HG02981 (cell line): ENCODE results near the gene PDE3A.
"Not testable (repeated sequence)": the region's sequence is repeated elsewhere in the genome, so short reads cannot be mapped to it uniquely, and the experiment has no call there.

Experiments used
- ATAC-seq: cut with Tn5 transposase; IDR thresholded peaks from one replicate; pipeline ENCODE4 v1.9.1; 2021; ENCODE audit warnings: mild to moderate bottlenecking, moderate library complexity; ENCODE audit not compliant: unreplicated experiment

The PDE3A gene

DNA sequence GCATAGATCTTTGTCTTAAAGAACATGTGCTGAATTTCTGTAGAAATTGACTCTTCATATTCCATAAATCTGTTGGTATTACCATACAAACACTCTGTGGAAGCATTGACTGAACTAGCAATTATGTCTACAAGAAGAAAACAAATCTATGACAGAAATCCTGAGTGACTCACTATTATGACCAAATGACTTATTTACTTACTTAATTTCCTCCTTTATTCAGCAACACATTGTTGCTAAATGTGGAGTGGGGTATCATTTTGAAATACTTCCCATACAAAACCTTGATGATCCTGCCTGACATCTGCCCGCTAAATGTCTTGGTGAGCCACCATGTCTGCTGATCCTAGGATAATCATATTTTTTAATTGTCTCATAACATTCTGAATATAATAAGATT, 227.7 kb downstream of the PDE3A start:
- ATAC-seq: no peak

DNA sequence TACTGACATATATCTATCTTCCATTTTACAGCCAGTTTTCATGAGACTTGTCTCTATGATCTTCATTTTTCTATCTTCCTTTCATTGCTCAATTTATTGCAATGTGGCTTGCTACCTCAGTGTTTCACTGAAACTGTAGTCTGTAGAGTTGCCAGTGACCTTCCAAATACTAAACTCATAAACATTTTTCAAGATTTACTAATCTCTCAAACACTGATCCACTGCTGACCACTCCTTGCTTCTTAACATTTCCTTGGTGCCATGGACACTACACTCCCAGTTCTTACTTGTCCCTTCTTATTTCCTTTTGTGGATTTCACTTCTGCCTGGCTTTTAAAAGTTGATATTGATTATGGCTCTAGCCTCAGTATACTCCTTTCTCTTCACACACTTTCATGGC, 231.4 kb downstream of the PDE3A start:
- ATAC-seq: no peak

DNA sequence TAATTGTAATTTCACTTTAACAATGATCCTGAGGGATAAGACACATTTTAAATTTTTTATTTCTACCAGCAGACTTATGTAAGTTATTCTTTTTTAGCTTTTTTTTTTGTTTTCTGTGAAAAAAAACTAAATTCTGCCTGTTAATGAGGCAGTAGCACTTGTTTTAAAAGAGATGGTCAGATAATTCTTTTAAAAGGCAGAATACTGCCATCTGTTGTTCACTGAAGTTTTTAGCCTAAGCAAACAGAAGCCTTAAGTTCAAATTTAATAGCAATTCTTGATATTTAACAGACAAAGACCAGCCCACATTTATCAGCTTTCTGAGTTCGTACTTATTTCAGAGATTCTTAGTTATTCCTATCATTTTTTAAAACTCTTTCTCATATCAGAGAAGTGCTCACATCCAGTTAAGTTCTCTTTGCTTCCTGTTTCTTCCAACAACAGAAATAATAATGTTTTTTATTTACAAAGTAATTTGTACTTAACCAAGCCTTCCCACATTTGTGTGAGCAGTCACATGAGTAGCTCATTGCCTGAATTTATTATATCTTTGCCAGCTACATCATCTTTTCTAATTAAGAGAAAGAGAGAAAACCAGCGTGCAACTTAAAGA, 233.4 kb downstream of the PDE3A start:
- ATAC-seq: no peak

DNA sequence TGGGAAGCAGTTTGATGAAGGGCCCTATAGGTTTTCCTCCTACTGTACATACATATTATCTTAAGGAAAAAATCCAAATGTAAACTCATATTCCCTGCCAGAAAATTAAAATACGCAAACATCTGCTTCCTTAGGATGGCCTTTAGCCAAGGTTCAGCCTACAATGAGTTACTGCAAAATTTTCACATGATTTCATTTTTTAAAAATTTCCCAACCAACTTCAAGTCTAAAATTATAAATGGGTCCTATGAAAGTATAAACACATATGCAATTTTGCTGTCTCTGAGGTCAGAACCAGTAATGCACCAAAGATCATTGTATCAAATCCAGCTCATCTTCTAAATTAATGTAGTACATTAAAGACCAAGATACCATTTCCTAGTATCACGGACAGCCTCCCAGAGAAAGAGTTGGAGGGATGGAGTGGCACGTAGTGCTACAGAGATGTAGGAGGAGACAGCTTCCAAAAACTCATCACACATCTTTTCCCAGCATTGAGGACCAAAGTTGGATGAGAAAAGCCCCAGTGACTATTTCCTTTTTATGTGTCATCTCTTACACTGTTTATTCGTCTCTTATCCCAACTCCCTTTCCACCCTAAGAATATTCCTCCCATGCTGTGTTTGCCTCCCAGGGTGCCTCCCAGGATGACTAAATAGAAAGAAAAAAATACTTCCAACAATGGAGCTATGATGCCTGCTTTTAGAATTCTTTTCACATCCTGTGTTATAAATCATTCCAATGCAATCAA, 234.5 kb downstream of the PDE3A start:
- no peak for ATAC-seq

DNA sequence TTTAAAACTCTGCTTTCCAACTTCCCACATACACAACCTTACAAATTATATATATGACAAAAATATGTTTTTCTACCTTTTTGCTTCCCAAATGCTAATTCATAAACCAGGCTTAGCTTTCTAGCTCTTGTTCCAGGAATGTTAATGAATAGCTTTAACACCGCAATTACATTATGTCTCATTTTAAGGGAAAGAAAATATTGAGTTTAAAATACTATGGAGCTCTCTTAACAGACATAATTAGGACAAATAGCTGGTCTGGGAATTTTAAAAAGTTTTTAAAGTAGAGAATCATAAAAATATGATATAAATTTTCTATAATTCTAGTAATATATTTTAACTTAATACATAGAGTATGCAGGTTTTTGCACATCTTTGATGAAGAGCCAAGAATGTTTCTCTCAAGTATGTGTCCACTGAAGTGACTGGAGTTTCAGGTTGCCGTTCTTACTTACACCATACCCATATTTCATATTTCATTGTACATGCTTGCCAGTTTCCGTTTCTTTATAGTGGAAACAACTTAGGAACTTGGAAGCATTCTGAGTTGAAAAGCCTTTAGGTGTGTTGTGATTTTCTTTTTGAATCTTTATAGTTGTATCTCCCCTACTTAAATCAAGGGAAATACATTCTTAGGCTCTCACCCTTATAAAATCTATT, 236.2 kb downstream of the PDE3A start:
- ATAC-seq: no peak

DNA sequence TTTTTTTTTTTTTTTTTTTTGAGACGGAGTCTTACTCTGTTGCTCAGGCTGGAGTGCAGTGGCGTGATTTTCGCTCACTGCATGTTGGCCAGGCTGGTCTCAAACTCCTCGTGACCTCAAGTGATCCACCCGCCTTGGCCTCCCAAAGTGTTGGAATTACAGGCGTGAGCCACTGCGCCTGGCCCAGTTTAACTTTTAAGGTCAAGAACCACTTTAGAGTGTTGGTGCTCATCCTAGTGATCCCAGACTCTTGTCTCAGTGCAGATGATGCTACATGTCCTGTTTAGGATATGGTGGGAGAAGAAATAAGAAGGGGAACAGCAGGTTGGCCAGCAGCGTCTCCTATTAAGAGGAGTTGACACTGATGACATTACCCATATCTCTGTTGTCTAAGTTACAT, 246.7 kb downstream of the PDE3A start:
- not testable (repeated sequence) for ATAC-seq

DNA sequence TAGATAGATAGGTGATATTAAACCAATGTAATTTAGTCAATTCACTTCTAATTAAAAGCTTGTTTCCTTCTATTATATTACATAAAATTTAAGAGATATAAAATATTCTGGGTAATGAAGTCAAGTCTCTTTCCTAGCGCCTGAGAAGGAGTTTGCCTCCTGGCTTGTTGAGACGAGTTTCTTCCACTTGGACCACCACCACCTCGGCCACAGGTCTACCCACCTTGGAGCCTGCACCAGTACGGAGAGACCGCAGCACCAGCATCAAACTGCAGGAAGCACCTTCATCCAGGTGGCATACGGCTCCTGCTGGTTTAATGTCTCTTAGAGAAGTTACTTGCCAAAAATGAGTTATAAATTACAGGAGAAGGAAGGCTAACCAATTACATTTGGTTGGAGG, 247.8 kb downstream of the PDE3A start:
- no peak for ATAC-seq

DNA sequence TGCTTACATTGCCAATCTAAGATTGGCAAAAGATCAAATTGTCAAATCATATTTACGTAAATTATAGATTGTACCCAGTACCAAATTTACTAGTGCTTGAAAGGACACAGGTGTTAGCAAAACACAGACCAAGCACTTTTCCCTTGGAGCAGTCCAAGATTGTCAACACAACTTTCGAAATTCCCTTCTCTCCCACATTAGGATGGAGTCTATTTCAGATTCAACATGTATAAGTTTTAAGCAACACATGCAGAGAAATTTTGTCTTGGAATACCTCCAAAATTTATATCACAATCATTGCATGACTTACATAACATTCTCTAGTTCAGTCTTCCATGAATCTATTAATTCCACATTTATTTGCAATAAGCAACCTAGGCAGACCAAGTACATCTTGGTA, 251.9 kb downstream of the PDE3A start:
- ATAC-seq: no peak

DNA sequence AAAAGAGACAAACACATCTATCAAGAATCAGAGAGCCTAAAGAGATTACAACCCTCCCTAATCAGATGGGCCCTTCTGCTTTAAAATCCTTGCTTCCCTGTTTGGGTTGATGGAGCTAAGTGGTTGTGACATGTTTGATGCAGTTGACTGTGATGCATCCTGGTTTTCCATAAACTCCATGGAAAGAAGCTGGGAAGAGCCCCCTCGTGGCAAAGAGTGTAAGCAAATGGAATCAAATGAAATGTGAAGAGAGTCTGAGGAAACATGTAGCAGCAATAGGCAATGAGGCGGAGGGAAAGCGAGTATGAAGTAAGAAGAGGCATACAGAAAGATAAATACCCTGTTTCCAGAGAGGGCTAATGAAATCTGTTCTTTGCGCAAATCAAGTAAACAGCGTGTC, 256.4 kb downstream of the PDE3A start:
- no peak for ATAC-seq

DNA sequence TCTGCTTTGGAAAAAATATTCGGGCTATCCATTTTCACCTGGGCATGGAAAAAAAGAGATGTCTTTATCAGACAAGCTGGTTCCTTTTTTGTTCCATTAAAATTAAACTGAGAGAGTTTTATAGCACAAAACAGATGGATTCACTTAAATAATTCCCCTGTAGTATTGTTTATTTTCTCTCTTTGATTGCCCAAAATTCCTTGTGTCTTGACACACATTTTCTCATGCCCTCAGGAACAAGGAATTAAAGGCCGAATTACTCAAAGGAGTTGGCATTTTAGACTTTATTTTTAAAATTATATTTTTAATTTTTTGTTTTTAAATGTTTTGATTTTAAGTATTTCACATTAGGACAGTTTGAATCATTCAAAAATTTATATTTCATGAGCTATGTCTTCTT, 257.2 kb downstream of the PDE3A start:
- ATAC-seq: no peak

DNA sequence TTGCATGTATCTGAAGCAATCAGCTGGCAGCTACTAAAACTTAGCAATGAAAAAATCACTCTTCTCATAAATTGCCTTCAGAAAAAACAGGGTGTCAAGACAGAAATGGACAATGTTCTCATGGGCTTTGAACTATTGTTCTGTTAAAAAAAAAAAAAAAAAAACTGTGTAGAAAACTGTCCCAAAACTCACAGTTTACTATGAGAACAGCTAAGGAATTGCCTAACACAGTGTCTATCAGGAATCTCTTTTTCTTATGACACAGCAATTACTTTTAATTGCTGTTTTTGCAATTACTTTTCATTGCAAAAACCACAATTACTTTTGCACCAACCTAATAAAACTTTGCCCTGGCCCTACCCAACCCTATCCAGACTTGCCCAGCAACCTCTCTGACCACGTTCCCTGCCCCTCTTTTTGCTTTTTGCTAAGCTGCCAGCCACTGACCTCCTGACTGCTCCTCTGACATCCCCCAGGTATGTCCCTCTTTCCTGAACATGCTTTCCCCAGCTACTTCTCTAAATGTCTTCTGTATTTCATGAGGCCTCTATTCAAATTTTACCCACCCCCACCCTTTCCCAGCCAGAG, 258.8 kb downstream of the PDE3A start:
- ATAC-seq: no peak

DNA sequence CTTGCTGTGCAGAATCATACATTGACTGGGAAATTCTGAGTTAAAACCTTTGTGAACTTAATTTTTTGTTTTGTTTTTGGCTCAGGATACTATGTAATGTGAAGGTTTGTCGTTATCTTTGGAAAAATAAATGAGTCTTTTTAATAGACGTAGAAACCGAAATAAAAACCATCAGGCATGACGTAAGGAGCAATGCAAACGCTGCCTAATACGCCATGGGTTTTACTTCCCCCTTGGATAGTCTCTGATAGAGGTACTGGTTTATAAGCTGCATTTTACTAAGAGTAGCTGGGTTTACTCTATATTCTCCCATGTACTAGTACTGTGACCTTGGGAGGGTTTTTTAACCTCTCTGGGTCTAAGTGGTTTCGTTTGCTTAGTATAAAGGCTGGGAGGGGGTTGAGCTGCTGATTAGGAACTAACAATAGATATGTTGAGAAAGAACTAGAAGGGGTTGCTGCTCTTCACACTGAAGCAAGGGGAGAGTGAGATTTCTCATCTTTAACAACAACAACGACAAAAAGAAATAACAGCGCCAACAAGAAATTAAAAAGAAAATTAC, 260.0 kb downstream of the PDE3A start:
- ATAC-seq: no peak

DNA sequence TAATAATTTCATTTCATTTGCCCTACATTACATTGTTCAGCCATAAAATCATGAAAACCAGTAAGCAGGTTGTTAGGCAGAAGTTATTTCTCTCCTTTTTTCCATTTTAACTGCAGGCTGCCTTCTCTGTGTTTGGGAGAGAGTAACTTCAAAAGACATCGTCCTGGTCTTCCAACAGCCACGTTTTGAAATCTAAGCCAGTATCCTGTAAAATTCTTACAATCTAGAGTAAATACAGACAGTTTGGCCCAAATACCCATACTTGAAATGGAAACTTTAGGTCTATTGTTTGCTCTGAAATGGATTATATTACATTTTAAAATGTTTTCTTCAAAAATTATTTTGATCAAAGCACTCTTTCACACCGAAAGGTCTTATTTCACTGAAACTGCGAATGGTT, 260.7 kb downstream of the PDE3A start:
- ATAC-seq: no peak

DNA sequence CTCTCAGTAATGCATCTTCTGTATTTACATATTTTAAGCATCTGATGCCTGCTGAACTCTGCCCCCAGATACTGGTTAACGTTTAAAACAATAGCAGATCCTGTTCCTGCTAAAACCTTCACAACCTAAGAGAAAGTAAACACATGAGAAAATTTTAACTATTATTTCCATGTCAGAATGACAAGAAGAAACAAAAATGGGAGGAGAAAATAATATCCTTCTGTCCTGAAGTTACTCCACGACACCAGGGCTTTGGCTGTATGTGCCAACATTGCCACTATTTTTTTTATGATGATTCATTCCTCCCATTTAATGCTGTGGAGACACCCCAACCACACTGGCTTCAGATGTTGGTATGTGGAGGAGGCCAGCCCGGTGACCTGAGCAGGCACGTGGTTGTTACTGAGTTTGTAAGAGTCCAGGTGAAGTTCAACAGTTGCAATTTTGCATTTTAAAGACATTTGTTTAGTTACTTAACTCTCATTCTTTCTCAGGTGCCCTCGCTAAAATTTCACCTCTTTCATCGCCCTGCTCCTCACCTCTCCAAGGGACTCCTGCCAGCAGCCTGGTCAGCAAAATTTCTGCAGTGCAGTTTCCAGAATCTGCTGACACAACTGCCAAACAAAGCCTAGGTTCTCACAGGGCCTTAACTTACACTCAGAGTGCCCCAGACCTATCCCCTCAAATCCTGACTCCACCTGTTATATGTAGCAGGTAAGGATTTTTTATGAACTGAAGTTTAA, 261.2 kb downstream of the PDE3A start:
- ATAC-seq: no peak

DNA sequence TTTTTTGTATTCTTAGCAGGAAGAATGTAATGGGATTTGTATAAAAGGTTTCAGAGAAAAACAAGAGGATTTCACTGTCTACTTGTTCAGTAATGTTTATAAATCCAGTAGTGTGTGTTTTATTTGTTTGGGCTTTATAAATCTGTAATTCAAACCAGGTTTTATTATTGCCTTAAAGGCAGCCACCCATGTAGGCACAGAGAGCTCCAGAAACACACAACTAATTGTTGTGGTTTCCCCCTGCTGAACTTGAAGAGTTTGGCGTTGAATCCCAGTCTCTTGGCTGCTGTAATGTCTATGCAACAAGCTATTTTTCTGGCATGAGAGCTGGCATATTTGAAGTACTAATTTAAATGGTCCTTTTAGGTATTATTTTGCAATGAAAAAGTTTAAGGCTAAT, 263.4 kb downstream of the PDE3A start:
- no peak for ATAC-seq

DNA sequence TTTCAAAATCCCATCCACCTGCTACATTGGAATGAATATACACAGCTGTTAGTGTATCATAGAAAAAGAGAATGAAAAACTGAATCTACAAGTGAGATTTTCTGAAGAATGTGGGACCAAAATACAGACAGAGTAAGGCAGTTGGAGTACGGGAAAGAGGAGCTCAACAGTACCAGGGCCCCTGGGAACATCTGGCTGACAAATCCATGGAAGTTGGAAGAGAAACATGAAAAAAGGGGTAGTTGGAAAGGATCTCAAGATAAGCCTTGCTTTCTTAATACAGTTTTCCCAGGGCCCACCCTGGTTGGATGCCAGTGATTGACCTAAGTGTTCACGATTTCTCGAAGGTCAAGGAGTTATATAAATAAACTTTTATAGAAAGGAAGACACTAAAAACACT, 272.8 kb downstream of the PDE3A start:
- ATAC-seq: no peak

DNA sequence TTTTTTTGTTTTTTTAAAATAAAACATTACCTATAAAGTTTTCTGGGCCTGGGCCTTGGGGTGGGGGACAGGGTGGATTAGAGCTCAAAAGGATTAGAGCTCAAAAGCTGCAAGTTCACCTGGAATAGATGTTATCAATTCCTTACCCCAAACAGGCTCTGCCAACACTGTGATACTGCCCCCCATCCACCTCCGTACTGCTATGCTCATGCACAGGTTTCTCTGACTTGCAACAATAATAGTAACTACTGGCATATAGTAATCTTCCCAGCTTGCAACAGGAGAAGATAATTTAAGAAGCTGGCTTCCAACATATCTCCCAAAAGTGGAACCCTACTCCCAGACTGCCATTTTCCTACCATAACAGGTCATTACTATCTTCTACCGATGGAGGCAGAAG, 275.5 kb downstream of the PDE3A start:
- no peak for ATAC-seq

DNA sequence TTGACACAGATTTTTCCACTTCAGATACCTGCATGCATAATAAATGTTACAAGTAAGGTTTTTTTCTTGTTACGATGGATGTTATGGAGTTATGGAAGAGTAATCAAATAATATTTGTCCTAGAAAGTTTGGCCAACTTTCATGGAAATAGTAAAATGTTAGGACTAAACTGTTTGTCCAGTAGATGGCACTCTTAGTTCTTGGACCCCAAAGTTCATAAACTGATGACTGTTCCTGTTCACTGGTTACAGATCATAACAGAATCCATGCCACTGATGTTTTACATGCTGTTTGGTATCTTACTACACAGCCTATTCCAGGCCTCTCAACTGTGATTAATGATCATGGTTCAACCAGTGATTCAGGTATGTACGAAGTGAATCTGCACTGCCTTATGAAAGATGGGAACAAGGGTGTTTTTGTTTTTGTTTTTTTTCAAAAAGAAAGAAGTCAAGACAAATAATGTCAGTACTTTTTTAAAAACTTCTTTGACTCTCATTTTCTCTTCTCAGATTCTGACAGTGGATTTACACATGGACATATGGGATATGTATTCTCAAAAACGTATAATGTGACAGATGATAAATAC, 278.0 kb downstream of the PDE3A start:
- ATAC-seq: no peak

DNA sequence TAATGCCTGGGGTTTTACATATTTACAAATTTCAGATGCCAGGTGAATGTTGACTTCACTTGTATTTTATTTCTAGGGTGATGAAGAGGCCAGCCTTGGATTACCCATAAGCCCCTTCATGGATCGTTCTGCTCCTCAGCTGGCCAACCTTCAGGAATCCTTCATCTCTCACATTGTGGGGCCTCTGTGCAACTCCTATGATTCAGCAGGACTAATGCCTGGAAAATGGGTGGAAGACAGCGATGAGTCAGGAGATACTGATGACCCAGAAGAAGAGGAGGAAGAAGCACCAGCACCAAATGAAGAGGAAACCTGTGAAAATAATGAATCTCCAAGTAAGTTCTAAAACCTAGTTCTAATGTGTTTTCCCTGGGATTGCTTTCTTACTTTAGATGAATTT, 285.5 kb downstream of the PDE3A start:
- no peak for ATAC-seq

DNA sequence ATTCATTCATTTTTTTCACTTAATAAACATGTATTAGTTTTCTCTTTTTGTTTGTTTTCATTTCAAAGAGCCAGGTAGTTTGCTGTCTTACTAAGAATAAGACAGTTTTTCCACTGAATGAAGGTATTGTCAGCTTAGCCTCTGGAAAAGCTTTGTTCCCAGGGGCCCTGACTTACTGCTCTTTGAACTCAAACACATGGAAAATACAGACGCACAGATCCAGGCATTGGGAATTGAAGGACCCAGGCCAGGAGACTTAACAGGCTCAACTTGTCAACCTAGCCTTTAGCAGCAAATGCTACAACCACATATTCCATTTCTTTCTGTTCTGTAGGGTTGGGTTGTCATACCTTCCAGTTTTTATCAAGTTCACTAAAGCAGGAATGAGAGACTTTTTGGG, 288.3 kb downstream of the PDE3A start:
- ATAC-seq: no peak

DNA sequence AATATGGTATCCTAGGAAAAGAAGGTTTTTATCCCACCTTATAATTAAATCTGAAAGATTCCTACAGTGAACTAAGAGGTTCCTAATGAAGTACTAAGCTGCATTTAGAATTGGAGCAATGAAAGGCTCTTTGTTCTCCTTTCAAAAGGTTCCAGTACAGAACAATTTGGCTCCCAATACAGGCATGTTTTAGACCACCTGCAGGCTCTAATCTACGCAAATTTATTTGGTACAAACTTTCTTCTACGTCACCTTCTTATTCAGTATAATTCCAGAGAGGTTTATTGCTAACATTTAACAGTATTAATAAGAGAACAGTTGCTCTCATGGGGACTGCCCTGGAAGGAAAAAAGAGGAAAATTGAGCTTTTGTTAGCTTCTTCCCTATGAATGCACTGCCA, 289.2 kb downstream of the PDE3A start:
- ATAC-seq: no peak
